CD4-positive, alpha-beta T cell (primary cell): ENCODE results near the gene IFI27L1. TPM values are rescaled to one million over a fixed set of nuclear protein-coding genes. Genes with fewer than 3 reads are reported as not detected.

Source experiments
- ATAC-seq: fragments of 200-7000 bp; cut with Tn5 transposase; one replicate; pipeline ENCODE4 v1.10.0; 2022; ENCODE audit warnings: mild to moderate bottlenecking; ENCODE audit not compliant: poor library complexity
- CTCF ChIA-PET: fragments of 350-600 bp; sonication (Branson Sonifier 250); formaldehyde crosslinking; loops from one replicate; lab custom pipeline; 2021; ENCODE audit warnings: antibody characterized with exemption, inconsistent platforms; lab: Charles Lee
- POLR2A ChIA-PET: fragments of 350-600 bp; sonication (Branson Sonifier 250); formaldehyde crosslinking; loops from one replicate; lab custom pipeline; 2021; ENCODE audit warnings: antibody characterized with exemption, inconsistent platforms; lab: Charles Lee
- DNase-seq, 14 experiments: peaks; one replicate each; pipeline ENCODE4 v3.0.0-alpha.2; 2013 to 2020; ENCODE audit warnings: mixed read lengths in 2 of 14
- H3K27ac ChIP-seq, 2 donors: one replicate each; pipeline versions ENCODE4 v1.5.1 to v1.7.0; 2013; ENCODE audit warnings: low read length in 2 of 2, low read depth in 1 of 2, mild to moderate bottlenecking in 1 of 2
- H3K27me3 ChIP-seq, 2 experiments: 1 replicate in 1 of 2; 2 replicates in 1 of 2; pipeline versions ENCODE4 v1.6.1 to v1.7.0; 2013; ENCODE audit warnings: low read length in 2 of 2, control low read depth in 1 of 2, mild to moderate bottlenecking in 1 of 2, moderate library complexity in 1 of 2; ENCODE audit not compliant: insufficient read depth in 2 of 2, control insufficient read depth in 1 of 2
- H3K36me3 ChIP-seq: one replicate; pipeline ENCODE4 v1.6.1; 2013; ENCODE audit warnings: low read length, control low read depth; ENCODE audit not compliant: insufficient read depth
- H3K4me1 ChIP-seq: one replicate; pipeline ENCODE4 v1.6.1; 2013; ENCODE audit warnings: low read length, control low read depth; ENCODE audit not compliant: insufficient read depth
- H3K4me3 ChIP-seq: one replicate; pipeline ENCODE4 v1.5.1; 2013; ENCODE audit warnings: mild to moderate bottlenecking, low read length, moderate library complexity
- H3K9me3 ChIP-seq, 2 experiments: 1 replicate in 1 of 2; 2 replicates in 1 of 2; pipeline versions ENCODE4 v1.6.1 to v1.7.0; 2013; ENCODE audit warnings: low read length in 2 of 2, mild to moderate bottlenecking in 2 of 2, control low read depth in 1 of 2, moderate library complexity in 1 of 2; ENCODE audit not compliant: control insufficient read depth in 1 of 2, insufficient read depth in 1 of 2
- H3K27ac Mint-ChIP-seq: one replicate; pipeline ENCODE4 v1.8.0; 2020; ENCODE audit warnings: mixed read lengths
- H3K27me3 Mint-ChIP-seq: one replicate; pipeline ENCODE4 v1.8.0; 2021; ENCODE audit warnings: mixed read lengths
- H3K36me3 Mint-ChIP-seq: one replicate; pipeline ENCODE4 v1.8.0; 2021; ENCODE audit warnings: low read depth, mixed read lengths
- H3K4me1 Mint-ChIP-seq: one replicate; pipeline ENCODE4 v1.8.0; 2021; ENCODE audit warnings: low read depth, mixed read lengths
- H3K4me3 Mint-ChIP-seq: one replicate; pipeline ENCODE4 v1.8.0; 2020; ENCODE audit warnings: mild to moderate bottlenecking, mixed read lengths
- H3K9me3 Mint-ChIP-seq: one replicate; pipeline ENCODE4 v1.8.0; 2020; ENCODE audit warnings: mixed read lengths
- intact Hi-C, 2 experiments: fragments of 100-400 bp; cut with DNase I in 1 of 2; cut with micrococcal nuclease in 1 of 2; formaldehyde crosslinking; loops; one replicate each; pipeline versions ENCODE4 v1.15.1 to v1.9.0; 2023 to 2025; cut with DNase I, micrococcal nuclease
- total RNA-seq, 174 experiments: library from RNA in 2 of 174; stranded (reverse) in 2 of 174; gene quantifications; one replicate each; pipeline ENCODE4 v1.2.3 and lab custom pipeline; 2021 to 2026
- TF ChIP-seq, protein P1 (sequence below): fragments of 200-600 bp; IDR thresholded peaks from one replicate; pipeline ENCODE4 v1.8.0; 2022; ENCODE audit warnings: antibody characterized with exemption, mild to moderate bottlenecking

The IFI27L1 gene
- total RNA-seq, 2 experiments from 2014 or later: 14.1 to 14.3 TPM

DNA sequence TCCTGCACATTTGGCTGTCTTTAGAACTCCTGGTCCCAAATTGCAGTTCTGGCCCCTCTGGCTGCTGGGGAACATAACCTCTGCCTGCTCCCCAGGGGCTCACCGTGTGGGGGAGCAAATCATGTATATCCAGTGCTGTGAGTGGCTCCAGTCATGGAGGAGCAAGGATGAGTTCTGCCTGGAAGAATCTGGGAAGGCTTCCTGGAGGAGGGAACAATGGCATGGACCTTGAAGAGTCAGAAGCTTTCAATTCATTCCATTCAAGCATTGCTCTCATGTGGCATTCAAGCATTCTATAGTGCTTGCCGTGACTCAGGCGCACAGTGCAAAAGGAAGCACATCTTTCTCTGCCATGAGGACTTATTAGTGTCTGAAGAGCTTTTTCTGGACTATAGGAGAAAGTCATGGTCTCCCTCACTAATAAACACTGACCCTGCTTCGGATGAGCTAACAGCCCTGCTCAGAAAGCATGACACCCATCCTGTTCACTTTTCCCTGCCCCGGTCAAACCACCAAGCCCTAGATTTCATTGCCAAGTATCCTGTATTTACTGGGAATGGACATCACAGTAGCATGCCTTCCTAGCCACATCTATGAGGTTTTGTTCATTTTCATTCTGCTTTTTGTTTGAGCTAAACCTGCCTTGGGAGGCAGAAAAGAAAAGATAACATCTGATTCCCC lies 32.9 kb downstream of the IFI27L1 start:
- H3K36me3 Mint-ChIP-seq: no peaks in the 10 kb centered on the region
- DNase-seq (no peak), ATAC-seq (no peak)
- H3K36me3 ChIP-seq: no peaks in the 10 kb centered on the region
- TF ChIP-seq, protein P1, sequence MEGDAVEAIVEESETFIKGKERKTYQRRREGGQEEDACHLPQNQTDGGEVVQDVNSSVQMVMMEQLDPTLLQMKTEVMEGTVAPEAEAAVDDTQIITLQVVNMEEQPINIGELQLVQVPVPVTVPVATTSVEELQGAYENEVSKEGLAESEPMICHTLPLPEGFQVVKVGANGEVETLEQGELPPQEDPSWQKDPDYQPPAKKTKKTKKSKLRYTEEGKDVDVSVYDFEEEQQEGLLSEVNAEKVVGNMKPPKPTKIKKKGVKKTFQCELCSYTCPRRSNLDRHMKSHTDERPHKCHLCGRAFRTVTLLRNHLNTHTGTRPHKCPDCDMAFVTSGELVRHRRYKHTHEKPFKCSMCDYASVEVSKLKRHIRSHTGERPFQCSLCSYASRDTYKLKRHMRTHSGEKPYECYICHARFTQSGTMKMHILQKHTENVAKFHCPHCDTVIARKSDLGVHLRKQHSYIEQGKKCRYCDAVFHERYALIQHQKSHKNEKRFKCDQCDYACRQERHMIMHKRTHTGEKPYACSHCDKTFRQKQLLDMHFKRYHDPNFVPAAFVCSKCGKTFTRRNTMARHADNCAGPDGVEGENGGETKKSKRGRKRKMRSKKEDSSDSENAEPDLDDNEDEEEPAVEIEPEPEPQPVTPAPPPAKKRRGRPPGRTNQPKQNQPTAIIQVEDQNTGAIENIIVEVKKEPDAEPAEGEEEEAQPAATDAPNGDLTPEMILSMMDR: no peak
- H3K9me3 ChIP-seq: peaks cover under 1 to 2% of the 10 kb centered on the region in 2 experiments
- H3K27ac ChIP-seq: no peak overlapping the region
- no peak overlapping the region for H3K27ac Mint-ChIP-seq
- H3K27me3 Mint-ChIP-seq: peaks cover 28% of the 10 kb centered on the region
- peaks cover 4% of the 10 kb centered on the region for H3K4me1 ChIP-seq
- H3K4me3 ChIP-seq: no peak overlapping the region
- H3K4me1 Mint-ChIP-seq: no peaks in the 10 kb centered on the region
- peaks cover 3 to 7% of the 10 kb centered on the region in 2 experiments for H3K27me3 ChIP-seq
- no peak overlapping the region for H3K4me3 Mint-ChIP-seq
- no peaks in the 10 kb centered on the region for H3K9me3 Mint-ChIP-seq
- intact Hi-C loops: no loop called here
- ChIA-PET CTCF (no interaction called here), POLR2A (interaction anchor here (0.6 kb wide), 1 partner anchor 996 kb away, joined by 4 read pairs; no protein-coding TSS in a partner anchor)

DNA sequence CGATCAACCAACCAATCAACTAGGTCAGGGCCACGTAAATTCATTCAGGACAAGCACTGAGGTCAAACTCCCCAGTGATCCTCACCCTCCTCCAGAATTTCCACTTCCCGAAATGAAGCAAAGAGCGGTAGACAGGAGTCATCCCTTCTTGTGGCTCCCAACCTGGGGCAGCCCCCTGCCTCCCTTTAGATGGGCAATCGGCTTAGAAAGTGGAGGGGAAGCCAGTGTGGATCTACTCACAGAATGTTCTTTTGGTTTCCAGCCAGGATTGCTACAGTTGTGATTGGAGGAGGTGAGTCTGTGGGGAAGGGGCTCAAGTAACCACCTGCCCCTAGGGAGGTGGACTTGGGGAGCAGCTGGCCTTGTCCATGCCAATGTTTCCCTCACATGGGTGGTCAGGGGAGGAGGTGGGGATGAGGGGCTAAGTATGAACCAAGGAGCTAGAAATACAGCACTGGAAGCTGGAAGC lies 33.5 kb downstream of the IFI27L1 start:
- ChIA-PET CTCF (no interaction called here), POLR2A (no interaction called here)
- no peak for DNase-seq
- H3K4me1 Mint-ChIP-seq: no peaks in the 10 kb centered on the region
- peaks cover 3 to 7% of the 10 kb centered on the region in 2 experiments for H3K27me3 ChIP-seq
- no peaks in the 10 kb centered on the region for H3K36me3 ChIP-seq
- peaks cover 6 to 8% of the 10 kb centered on the region in 2 experiments for H3K9me3 ChIP-seq
- H3K4me3 ChIP-seq: no peak overlapping the region
- ATAC-seq: no peak
- no peak overlapping the region for H3K27ac ChIP-seq
- H3K36me3 Mint-ChIP-seq: no peaks in the 10 kb centered on the region
- H3K4me3 Mint-ChIP-seq: no peak overlapping the region
- peaks cover 4% of the 10 kb centered on the region for H3K4me1 ChIP-seq
- H3K27ac Mint-ChIP-seq: no peak overlapping the region
- no peaks in the 10 kb centered on the region for H3K9me3 Mint-ChIP-seq
- peaks cover 28% of the 10 kb centered on the region for H3K27me3 Mint-ChIP-seq
- TF ChIP-seq, protein P1: no peak
- intact Hi-C loops: no loop called here

DNA sequence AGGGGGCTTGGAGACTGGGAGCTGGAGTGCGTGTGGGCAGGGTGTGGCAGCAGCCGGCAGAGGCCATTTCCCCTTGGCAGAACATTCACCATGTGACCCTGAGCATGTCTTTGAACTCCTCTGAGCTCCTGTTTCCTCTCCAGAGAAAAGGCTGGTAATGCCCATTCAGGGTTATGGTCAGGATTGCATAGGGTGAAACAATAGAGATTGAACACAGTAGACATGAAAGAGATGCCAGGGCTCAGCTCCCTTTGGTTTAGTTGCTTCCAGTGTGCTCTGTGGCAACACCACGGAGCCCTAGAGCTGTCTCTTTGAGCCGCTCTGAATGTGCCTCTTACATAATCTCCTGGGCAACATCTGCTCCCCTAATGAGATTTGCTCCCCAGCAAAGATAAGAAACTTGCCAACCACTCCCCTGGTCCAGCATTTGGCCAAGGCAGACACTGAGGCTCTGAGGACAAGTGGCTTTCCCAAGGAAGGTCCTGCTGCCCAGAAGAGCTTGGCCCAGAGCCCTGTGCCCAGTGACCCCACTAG lies 34.0 kb downstream of the IFI27L1 start:
- no peaks in the 10 kb centered on the region for H3K9me3 Mint-ChIP-seq
- H3K27me3 Mint-ChIP-seq: peaks cover 28% of the 10 kb centered on the region
- H3K36me3 ChIP-seq: no peaks in the 10 kb centered on the region
- CTCF ChIA-PET: interaction anchor here (0.6 kb wide), 1 partner anchor 1589 kb away, joined by 3 read pairs; no protein-coding TSS in a partner anchor
- ATAC-seq (no peak), DNase-seq (no peak)
- H3K4me1 Mint-ChIP-seq: no peaks in the 10 kb centered on the region
- intact Hi-C loops: no loop called here
- no peak overlapping the region for H3K27ac Mint-ChIP-seq
- TF ChIP-seq, protein P1: no peak
- peaks cover 3 to 7% of the 10 kb centered on the region in 2 experiments for H3K27me3 ChIP-seq
- peaks cover 4% of the 10 kb centered on the region for H3K4me1 ChIP-seq
- POLR2A ChIA-PET: no interaction called here
- H3K27ac ChIP-seq: no peak overlapping the region
- H3K4me3 ChIP-seq: no peak overlapping the region
- H3K36me3 Mint-ChIP-seq: no peaks in the 10 kb centered on the region
- no peak overlapping the region for H3K4me3 Mint-ChIP-seq
- H3K9me3 ChIP-seq: peaks cover 8% of the 10 kb centered on the region in 2 experiments
